ENCODE measurements around the gene REXO4.

The REXO4 gene

DNA sequence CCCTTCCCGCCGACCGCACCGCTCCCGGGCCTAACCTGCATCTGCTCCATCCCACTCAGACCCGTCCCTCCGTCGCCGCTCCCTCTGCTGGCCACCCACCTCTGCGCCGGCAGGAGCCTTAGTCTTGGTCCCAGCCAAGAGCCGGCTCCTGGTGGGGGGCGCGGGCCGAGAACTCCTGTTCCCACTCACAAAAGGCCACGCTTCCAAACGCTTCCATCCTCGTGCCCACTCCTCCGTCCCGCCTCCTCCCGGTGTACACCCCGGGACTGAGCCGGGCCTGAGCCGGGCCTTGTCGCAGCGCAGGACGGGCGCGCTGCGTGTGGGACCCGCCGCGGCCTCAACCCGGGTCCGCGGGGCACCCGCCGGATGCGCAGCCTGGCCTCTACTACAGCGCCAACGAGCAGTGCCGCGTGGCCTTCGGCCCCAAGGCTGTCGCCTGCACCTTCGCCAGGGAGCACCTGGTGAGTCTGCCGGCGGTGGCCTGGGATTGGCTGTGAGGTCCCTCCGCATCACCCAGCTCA is 11.9 kb upstream of the REXO4 start:
- Histone ChIP-seq H3K27me3 (peaks cover 38 to 58% (median 51%) of the 10 kb centered on the region in 11 experiments), H3K36me3 (no peaks in the 10 kb centered on the region), H3K9ac (no peak overlapping the region), H4K20me1 (no peaks in the 10 kb centered on the region), H3K27ac (no peak overlapping the region), H3K4me1 (peaks cover 2 to 15% (median 9%) of the 10 kb centered on the region in 10 experiments; a peak in 18 of 20 replicates), H3K9me3 (replicated peaks in 1 of 11) (peaks cover 6 to 12% (median 10%) of the 10 kb centered on the region in 11 experiments; a peak in 17 of 22 replicates), H3K4me2 (peak overlapping the region in 10 of 11 experiments; percentile 5 to 69 (median 35); a peak in 15 of 22 replicates), H3K4me3 (no peak overlapping the region)
- no peak for TF ChIP-seq Cebpa-rat (IDR thresholded peaks at IDR 0.05)

DNA sequence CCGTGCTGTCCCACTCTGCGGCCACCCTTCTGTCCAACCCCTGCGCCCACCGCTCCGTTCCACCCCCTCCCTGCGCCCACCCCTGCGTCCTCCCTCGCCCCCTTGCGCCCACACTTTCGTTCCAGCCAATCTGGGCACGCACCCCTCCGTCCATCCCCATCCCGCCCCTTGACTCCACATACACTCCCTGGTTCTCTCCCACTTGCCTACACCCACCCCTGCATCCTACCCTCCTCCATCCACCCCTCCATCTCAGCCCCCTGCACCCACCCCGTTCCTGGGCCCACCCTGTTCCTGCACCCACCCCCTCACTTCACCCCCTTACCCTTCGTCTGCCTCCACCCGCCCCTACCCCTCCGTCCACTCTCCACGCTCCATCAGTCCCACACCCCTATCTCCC is 11.4 kb upstream of the REXO4 start:
- H3K4me2 ChIP-seq, result no peak overlapping the region; a peak in 1 of 22 replicates
- H3K4me3 ChIP-seq, result no peak overlapping the region
- H3K27me3 ChIP-seq, result peaks cover 38 to 58% (median 51%) of the 10 kb centered on the region in 11 experiments

DNA sequence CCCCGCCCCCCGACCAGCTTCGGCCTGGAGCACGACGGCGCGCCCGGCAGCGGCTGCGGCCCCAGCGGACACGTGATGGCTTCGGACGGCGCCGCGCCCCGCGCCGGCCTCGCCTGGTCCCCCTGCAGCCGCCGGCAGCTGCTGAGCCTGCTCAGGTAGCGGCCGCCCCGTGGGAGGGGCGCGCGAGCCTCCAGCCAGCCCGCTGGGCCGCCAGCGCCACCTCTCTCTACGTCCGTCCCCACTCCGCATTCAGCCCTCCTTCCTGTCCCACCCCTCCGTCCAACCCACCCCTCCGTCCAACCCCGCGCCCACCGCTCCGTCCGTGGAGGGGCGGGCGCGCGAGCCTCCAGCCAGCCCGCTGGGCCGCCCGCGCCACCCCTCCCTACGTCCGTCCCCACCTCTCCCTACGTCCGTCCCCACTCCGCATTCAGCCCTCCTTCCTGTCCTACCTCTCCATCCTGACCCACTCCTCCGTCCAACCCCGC is 10.8 kb upstream of the REXO4 start:
- Histone ChIP-seq H3K27me3 (peaks cover 38 to 58% (median 51%) of the 10 kb centered on the region in 11 experiments), H3K4me2 (no peak overlapping the region)
- no peak for TF ChIP-seq Cebpa-rat (IDR thresholded peaks at IDR 0.05)

More for the DNA sequence above, 11.4 kb upstream of the REXO4 start:
- Histone ChIP-seq H3K9ac (no peak overlapping the region), H3K9me3 (replicated peaks in 1 of 11) (peaks cover 6 to 12% (median 10%) of the 10 kb centered on the region in 11 experiments; a peak in 17 of 22 replicates), H4K20me1 (no peaks in the 10 kb centered on the region), H3K27ac (no peak overlapping the region), H3K36me3 (no peaks in the 10 kb centered on the region), H3K4me1 (peaks cover 0 to 13% (median 9%) of the 10 kb centered on the region in 10 experiments; a peak in 15 of 20 replicates)
- no peak for TF ChIP-seq Cebpa-rat (IDR thresholded peaks at IDR 0.05)

DNA sequence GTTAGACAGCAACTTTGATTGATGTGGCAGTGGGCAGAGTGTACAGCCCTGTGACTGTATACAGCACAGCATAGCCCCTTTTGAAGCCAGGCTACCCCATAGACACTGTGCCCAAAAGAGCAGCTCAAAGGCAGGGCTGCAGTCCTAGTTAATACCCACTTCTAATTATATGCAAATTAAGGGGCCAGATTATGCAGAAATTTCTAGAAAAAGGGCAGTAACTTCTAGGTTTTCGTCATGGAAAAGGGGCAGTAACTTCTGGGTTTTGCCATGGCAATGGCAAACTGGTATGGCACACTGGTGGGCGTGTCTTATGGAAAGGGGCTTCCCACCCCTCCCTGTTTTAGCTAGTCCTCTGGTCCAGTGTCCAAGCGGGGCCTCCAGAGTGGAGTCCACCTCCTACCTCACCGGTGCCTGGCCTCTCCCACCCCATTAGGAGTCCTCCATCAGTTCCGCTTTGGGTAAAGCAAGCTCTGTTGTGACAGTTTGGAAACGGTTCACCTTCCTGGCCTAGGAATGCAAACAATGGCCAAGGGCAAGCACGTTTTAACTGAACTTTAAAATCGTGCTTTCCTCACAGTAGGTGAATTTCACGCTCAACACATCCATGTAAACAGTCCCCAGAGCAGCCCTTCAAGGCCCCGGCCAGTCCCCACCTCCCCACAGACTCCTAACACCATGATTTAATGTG is 10.0 kb upstream of the REXO4 start:
- H3K4me1 ChIP-seq, result peaks cover 0 to 13% (median 9%) of the 10 kb centered on the region in 10 experiments; a peak in 15 of 20 replicates
- no peak for TF ChIP-seq Cebpa-rat (IDR thresholded peaks at IDR 0.05)
- no peak overlapping the region for H3K4me3 ChIP-seq
- no peaks in the 10 kb centered on the region for H4K20me1 ChIP-seq
- peaks cover 6 to 12% (median 10%) of the 10 kb centered on the region in 11 experiments; a peak in 17 of 22 replicates for H3K9me3 ChIP-seq (replicated peaks in 1 of 11)
- H3K36me3 ChIP-seq, result no peaks in the 10 kb centered on the region
- no peak overlapping the region for H3K27ac ChIP-seq
- no peak overlapping the region for H3K9ac ChIP-seq
- peaks cover 38 to 58% (median 51%) of the 10 kb centered on the region in 11 experiments for H3K27me3 ChIP-seq
- H3K4me2 ChIP-seq, result no peak overlapping the region

More for the DNA sequence above, 10.8 kb upstream of the REXO4 start:
- H3K4me1 ChIP-seq, result peaks cover 0 to 13% (median 9%) of the 10 kb centered on the region in 10 experiments; a peak in 15 of 20 replicates
- H3K36me3 ChIP-seq, result no peaks in the 10 kb centered on the region
- H3K27ac ChIP-seq, result no peak overlapping the region
- H3K4me3 ChIP-seq, result peak overlapping the region in 1 of 10 experiments; percentile 34; a peak in 3 of 20 replicates
- no peaks in the 10 kb centered on the region for H4K20me1 ChIP-seq
- H3K9me3 ChIP-seq (replicated peaks in 1 of 11), result peaks cover 6 to 12% (median 10%) of the 10 kb centered on the region in 11 experiments; a peak in 17 of 22 replicates
- no peak overlapping the region for H3K9ac ChIP-seq

DNA sequence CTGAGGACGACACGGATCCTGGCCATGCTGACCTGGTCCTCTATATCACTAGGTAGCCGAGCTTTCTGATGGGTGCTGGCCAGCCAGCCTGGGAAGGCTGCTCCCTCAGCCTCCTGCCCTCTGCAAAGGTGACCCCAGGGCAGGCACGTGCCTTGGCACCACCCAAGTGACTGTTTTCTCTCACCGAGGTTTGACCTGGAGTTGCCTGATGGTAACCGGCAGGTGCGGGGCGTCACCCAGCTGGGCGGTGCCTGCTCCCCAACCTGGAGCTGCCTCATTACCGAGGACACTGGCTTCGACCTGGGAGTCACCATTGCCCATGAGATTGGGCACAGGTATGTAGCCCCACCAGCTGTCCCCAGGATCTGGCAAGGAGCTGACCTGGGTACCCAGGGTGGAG is 8.2 kb upstream of the REXO4 start:
- no peak overlapping the region for H3K9ac ChIP-seq
- TF ChIP-seq Cebpa-rat (IDR thresholded peaks at IDR 0.05), result no peak
- no peaks in the 10 kb centered on the region for H3K36me3 ChIP-seq
- H3K4me2 ChIP-seq, result no peak overlapping the region
- H3K27ac ChIP-seq, result no peak overlapping the region
- peaks cover 38 to 58% (median 51%) of the 10 kb centered on the region in 11 experiments for H3K27me3 ChIP-seq
- no peaks in the 10 kb centered on the region for H4K20me1 ChIP-seq
- H3K4me1 ChIP-seq, result peaks cover 0 to 19% (median 10%) of the 10 kb centered on the region in 10 experiments; a peak in 17 of 20 replicates
- H3K4me3 ChIP-seq, result no peak overlapping the region
- H3K9me3 ChIP-seq (replicated peaks in 1 of 11), result peaks cover 6 to 12% (median 10%) of the 10 kb centered on the region in 11 experiments; a peak in 17 of 22 replicates

DNA sequence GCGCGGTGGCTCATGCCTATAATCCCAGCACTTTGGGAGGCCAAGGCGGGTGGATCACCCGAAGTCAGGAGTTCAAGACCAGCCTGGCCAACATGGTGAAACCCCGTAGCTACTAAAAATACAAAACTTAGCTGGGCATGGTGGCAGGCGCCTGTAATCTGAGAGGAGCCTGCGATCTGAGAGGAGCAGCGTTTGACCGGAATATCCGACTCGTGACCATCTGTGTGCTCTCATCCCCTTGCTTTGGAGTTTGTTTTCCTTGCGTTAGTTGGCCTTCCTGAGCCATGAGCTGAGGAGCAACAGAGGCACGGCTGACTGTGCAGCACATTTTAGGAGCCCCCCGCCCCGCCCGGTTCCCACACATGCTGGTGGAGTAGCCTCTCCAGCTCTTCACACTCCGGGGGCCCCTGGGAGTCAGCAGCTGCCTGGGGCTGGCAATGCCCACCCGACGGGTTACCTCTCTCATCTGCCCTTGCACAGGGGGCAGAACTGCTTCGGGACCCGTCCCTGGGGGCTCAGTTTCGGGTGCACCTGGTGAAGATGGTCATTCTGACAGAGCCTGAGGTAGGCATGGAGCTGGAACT is 7.3 kb upstream of the REXO4 start:
- H3K4me1 ChIP-seq, result peaks cover 7 to 22% (median 12%) of the 10 kb centered on the region in 10 experiments
- peaks cover 35 to 50% (median 47%) of the 10 kb centered on the region in 11 experiments for H3K27me3 ChIP-seq
- TF ChIP-seq Cebpa-rat (IDR thresholded peaks at IDR 0.05), result no peak

DNA sequence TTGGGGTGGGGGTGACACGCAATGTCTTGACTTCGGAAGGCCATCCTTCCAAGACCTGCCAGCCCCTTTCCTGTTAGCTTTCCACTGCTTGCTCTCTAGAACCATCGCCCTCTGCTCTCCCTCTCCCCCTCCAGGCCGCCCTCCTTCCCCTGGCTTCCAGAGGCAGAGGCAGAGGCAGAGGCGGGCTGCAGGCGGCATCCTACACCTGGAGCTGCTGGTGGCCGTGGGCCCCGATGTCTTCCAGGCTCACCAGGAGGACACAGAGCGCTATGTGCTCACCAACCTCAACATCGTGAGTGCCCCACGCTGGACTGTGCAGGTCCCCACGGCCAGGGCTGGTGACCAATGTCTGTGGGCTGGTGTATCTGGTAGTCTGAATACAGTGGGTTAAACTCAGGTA is 6.4 kb upstream of the REXO4 start:
- peaks cover 3 to 24% (median 18%) of the 10 kb centered on the region in 10 experiments for H3K4me1 ChIP-seq

More for the DNA sequence above, 7.3 kb upstream of the REXO4 start:
- no peak overlapping the region for H3K27ac ChIP-seq
- H3K9me3 ChIP-seq (replicated peaks in 1 of 11), result peaks cover 6 to 12% (median 10%) of the 10 kb centered on the region in 11 experiments; a peak in 17 of 22 replicates
- no peaks in the 10 kb centered on the region for H3K36me3 ChIP-seq
- no peak overlapping the region for H3K4me2 ChIP-seq
- no peak overlapping the region for H3K4me3 ChIP-seq
- H3K9ac ChIP-seq, result no peak overlapping the region
- no peaks in the 10 kb centered on the region for H4K20me1 ChIP-seq

DNA sequence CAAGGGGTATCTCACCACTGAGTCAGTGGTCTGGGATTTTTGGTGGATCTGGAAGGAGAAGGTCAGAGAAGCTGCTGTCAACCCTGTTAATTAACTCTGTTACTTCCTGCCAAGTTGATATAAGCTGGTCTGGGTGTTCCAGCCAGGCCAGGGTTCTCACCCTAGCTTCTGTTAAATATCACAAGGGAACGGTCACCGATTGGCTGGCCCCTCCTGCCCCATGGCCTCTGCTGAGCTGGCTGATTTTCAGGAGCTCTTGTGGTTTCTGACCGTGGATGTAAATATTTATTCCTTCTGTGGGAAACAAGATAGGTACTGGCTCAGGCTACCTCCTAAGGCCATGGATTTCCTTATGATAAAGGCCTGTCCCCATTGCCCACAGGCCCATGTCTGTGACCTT is 5.4 kb upstream of the REXO4 start:
- Histone ChIP-seq H3K4me3 (no peak overlapping the region), H4K20me1 (no peaks in the 10 kb centered on the region), H3K27ac (no peak overlapping the region), H3K4me1 (peaks cover 13 to 34% (median 28%) of the 10 kb centered on the region in 10 experiments), H3K9me3 (replicated peaks in 1 of 11) (peaks cover 6 to 12% (median 10%) of the 10 kb centered on the region in 11 experiments; a peak in 17 of 22 replicates), H3K27me3 (peaks cover 17 to 31% (median 28%) of the 10 kb centered on the region in 11 experiments), H3K4me2 (no peak overlapping the region), H3K9ac (peak overlapping the region in 2 of 11 experiments; percentile 11 to 48; a peak in 4 of 22 replicates), H3K36me3 (no peaks in the 10 kb centered on the region)
- no peak for TF ChIP-seq Cebpa-rat (IDR thresholded peaks at IDR 0.05)

More for the DNA sequence above, 6.4 kb upstream of the REXO4 start:
- Histone ChIP-seq H3K4me2 (no peak overlapping the region), H3K36me3 (no peaks in the 10 kb centered on the region), H3K9ac (no peak overlapping the region), H3K4me3 (no peak overlapping the region), H3K27me3 (peaks cover 26 to 41% (median 37%) of the 10 kb centered on the region in 11 experiments), H3K27ac (no peak overlapping the region), H4K20me1 (no peaks in the 10 kb centered on the region), H3K9me3 (replicated peaks in 1 of 11) (peaks cover 6 to 12% (median 10%) of the 10 kb centered on the region in 11 experiments; a peak in 17 of 22 replicates)
- no peak for TF ChIP-seq Cebpa-rat (IDR thresholded peaks at IDR 0.05)
